Naive thymus-derived CD4-positive, alpha-beta T cell (primary cell): ENCODE data around the gene ATP2B2. TPM values are rescaled to one million over a fixed set of nuclear protein-coding genes. Genes with fewer than 3 reads are reported as not detected.

Experiments used
- ATAC-seq: fragments of 150-1000 bp; cut with Tn5 transposase; 2 replicates; pipeline ENCODE4 v1.10.0; 2021; ENCODE audit warnings: mild to moderate bottlenecking, moderate library complexity
- CTCF ChIA-PET: fragments of 350-600 bp; sonication (Branson Sonifier 250); formaldehyde crosslinking; loops from one replicate; lab custom pipeline; 2021; ENCODE audit warnings: antibody characterized with exemption; lab: Charles Lee
- POLR2A ChIA-PET: fragments of 350-600 bp; sonication (Branson Sonifier 250); formaldehyde crosslinking; loops from one replicate; lab custom pipeline; 2021; ENCODE audit warnings: antibody characterized with exemption, inconsistent platforms; lab: Charles Lee
- DNase-seq, 9 donors: peaks; one replicate each; pipeline versions ENCODE4 v3.0.0 to v3.0.0-alpha.2; 2020 to 2022; ENCODE audit warnings: mixed read lengths in 1 of 9
- H3K27ac ChIP-seq: one replicate; pipeline ENCODE4 v1.7.0; 2013; ENCODE audit warnings: mild to moderate bottlenecking, low read depth, low read length, moderate library complexity
- H3K27me3 ChIP-seq, 2 donors: one replicate each; pipeline ENCODE4 v1.7.0; 2013; ENCODE audit warnings: low read length in 2 of 2, mild to moderate bottlenecking in 2 of 2, moderate library complexity in 2 of 2; ENCODE audit not compliant: control insufficient read depth in 2 of 2, insufficient read depth in 2 of 2
- H3K36me3 ChIP-seq, 3 experiments: 1 replicate in 2 of 3; 2 replicates in 1 of 3; pipeline ENCODE4 v1.7.0; 2013; ENCODE audit warnings: low read length in 3 of 3, mild to moderate bottlenecking in 3 of 3, moderate library complexity in 1 of 3; ENCODE audit not compliant: insufficient read depth in 3 of 3, control insufficient read depth in 2 of 3
- H3K4me1 ChIP-seq, 2 donors: one replicate each; pipeline ENCODE4 v1.7.0; 2013; ENCODE audit warnings: low read length in 2 of 2, mild to moderate bottlenecking in 2 of 2, moderate library complexity in 1 of 2; ENCODE audit not compliant: control insufficient read depth in 2 of 2, insufficient read depth in 2 of 2
- H3K4me3 ChIP-seq: 2 replicates; pipeline ENCODE4 v1.7.0; 2013; ENCODE audit warnings: mild to moderate bottlenecking, low read length
- H3K9me3 ChIP-seq, 3 experiments: 1 replicate in 2 of 3; 2 replicates in 1 of 3; pipeline ENCODE4 v1.7.0; 2013; ENCODE audit warnings: low read length in 3 of 3; ENCODE audit not compliant: control insufficient read depth in 2 of 3
- H3K27ac Mint-ChIP-seq, 9 donors: one replicate each; pipeline ENCODE4 v1.8.0; 2020 to 2022; ENCODE audit warnings: mixed read lengths in 9 of 9, mild to moderate bottlenecking in 8 of 9, moderate library complexity in 5 of 9, inconsistent platforms in 2 of 9
- H3K27me3 Mint-ChIP-seq, 5 donors: one replicate each; pipeline ENCODE4 v1.8.0; 2021 to 2022; ENCODE audit warnings: mixed read lengths in 5 of 5, mild to moderate bottlenecking in 1 of 5
- H3K36me3 Mint-ChIP-seq, 5 donors: one replicate each; pipeline ENCODE4 v1.8.0; 2020 to 2022; ENCODE audit warnings: mixed read lengths in 5 of 5, mild to moderate bottlenecking in 3 of 5, inconsistent platforms in 1 of 5
- H3K4me1 Mint-ChIP-seq, 7 donors: one replicate each; pipeline ENCODE4 v1.8.0; 2020 to 2022; ENCODE audit warnings: mixed read lengths in 7 of 7, mild to moderate bottlenecking in 3 of 7, inconsistent platforms in 1 of 7
- H3K4me3 Mint-ChIP-seq, 10 donors: one replicate each; pipeline ENCODE4 v1.8.0; 2020 to 2022; ENCODE audit warnings: mild to moderate bottlenecking in 10 of 10, mixed read lengths in 10 of 10, moderate library complexity in 6 of 10, inconsistent platforms in 2 of 10
- H3K9me3 Mint-ChIP-seq, 11 donors: one replicate each; pipeline ENCODE4 v1.8.0; 2020 to 2022; ENCODE audit warnings: mixed read lengths in 11 of 11, mild to moderate bottlenecking in 4 of 11, inconsistent platforms in 1 of 11, moderate library complexity in 1 of 11
- intact Hi-C, 2 donors: fragments of 100-400 bp; cut with micrococcal nuclease; formaldehyde crosslinking; loops; one replicate each; pipeline ENCODE4 v1.15.1; 2023
- polyA plus RNA-seq, 2 donors: library from polyadenylated mRNA; unstranded; fragments of 300-500 nt; fragmentation: Illumina TruSeq; gene quantifications; one replicate each; pipeline ENCODE4 v1.2.3, GENCODE V29; 2021
- total RNA-seq, 6 experiments: library from RNA in 5 of 6; stranded (reverse) in 5 of 6; gene quantifications; 1 replicate in 5 of 6; 2 replicates in 1 of 6; pipeline ENCODE4 v1.2.3 and lab custom pipeline; 2021 to 2026

ATP2B2 gene
- total and polyA plus RNA-seq, 7 experiments from 2014 or later, result not detected

DNA sequence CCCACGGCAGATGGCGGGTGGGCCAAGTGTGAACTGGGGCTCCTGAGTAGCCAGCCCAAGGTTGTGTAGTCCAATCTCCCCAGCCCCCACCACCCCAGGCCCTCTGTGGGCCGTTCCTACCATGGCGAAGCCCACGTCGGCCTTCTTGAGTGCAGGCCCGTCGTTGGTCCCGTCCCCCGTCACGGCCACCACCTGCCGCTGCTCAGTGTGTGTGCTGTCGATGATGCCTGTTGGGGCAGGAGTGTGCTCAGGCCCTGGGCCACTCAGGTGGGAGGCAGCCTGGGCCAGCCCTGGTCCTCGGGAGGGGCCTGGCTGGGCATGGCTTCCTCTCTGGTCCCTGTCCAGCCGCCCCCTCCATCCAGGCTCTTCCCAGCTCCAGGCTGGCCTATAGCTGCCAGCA, 159.5 kb downstream of the ATP2B2 start:
- Mint-ChIP-seq H3K9me3 (no peaks in the 10 kb centered on the region), H3K4me1 (peaks cover 0 to 2% (median 0%) of the 10 kb centered on the region in 7 donors), H3K36me3 (no peaks in the 10 kb centered on the region), H3K27ac (no peak overlapping the region), H3K4me3 (no peak overlapping the region), H3K27me3 (peaks cover 0 to 6% (median 0%) of the 10 kb centered on the region in 5 donors)
- Histone ChIP-seq H3K27ac (no peak overlapping the region), H3K4me3 (no peak overlapping the region), H3K4me1 (no peaks in the 10 kb centered on the region), H3K36me3 (no peaks in the 10 kb centered on the region), H3K9me3 (no peaks in the 10 kb centered on the region), H3K27me3 (no peaks in the 10 kb centered on the region)
- intact Hi-C loops, result no loop called here
- POLR2A ChIA-PET, result no interaction called here
- CTCF ChIA-PET, result interaction anchor here (1.5 to 3.8 kb wide), 2 partner anchors 45 to 394 kb away, joined by 3 to 30 read pairs; no protein-coding TSS in a partner anchor
- DNase-seq, result no peak
- no peak for ATAC-seq

DNA sequence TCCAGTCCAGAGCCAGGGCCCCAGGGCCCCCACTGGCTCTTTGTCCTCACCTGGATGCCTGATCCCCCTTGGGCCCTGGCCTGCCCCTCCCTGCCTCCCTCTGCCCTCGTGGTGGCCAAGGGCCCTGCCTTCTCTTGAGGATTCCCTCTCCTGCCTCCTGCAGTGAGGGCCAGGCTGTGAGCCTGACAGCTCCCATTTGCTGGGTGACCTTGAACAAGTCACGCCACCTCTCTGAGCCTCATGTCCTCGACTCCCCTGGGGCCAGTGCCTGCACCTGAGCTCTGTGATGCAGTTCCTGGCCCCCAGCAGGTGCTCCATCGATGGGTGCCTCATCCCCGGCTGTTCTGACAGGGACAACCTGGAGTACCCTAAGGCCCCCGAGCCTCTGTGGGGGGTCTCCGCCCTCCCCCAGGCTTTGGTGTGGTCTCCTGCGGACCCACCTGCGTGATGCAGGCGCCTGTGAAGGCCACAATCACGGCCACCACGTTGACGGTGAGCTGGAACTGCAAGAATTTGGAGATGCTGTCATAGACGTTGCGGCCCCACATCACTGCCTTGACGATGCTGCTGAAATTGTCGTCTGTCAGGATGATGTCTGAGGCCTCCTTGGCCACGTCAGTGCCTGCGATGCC, 160.3 kb downstream of the ATP2B2 start:
- Mint-ChIP-seq H3K27ac (no peak overlapping the region), H3K4me1 (peaks cover 0 to 2% (median 0%) of the 10 kb centered on the region in 7 donors), H3K36me3 (no peaks in the 10 kb centered on the region), H3K9me3 (no peaks in the 10 kb centered on the region), H3K4me3 (no peak overlapping the region), H3K27me3 (peaks cover 0 to 6% (median 0%) of the 10 kb centered on the region in 5 donors)
- Histone ChIP-seq H3K4me1 (no peaks in the 10 kb centered on the region), H3K36me3 (no peaks in the 10 kb centered on the region), H3K4me3 (no peak overlapping the region), H3K27me3 (no peaks in the 10 kb centered on the region), H3K9me3 (no peaks in the 10 kb centered on the region), H3K27ac (no peak overlapping the region)
- intact Hi-C loops, result loop anchor here (1.0 kb wide), 2 partner anchors 177 to 394 kb away; no protein-coding TSS in a partner anchor
- DNase-seq (no peak), ATAC-seq (no peak)
- POLR2A ChIA-PET, result no interaction called here
- CTCF ChIA-PET, result interaction anchor here (0.6 to 3.8 kb wide), 5 partner anchors 46 to 934 kb away, joined by 3 to 30 read pairs (median 3); no protein-coding TSS in a partner anchor

DNA sequence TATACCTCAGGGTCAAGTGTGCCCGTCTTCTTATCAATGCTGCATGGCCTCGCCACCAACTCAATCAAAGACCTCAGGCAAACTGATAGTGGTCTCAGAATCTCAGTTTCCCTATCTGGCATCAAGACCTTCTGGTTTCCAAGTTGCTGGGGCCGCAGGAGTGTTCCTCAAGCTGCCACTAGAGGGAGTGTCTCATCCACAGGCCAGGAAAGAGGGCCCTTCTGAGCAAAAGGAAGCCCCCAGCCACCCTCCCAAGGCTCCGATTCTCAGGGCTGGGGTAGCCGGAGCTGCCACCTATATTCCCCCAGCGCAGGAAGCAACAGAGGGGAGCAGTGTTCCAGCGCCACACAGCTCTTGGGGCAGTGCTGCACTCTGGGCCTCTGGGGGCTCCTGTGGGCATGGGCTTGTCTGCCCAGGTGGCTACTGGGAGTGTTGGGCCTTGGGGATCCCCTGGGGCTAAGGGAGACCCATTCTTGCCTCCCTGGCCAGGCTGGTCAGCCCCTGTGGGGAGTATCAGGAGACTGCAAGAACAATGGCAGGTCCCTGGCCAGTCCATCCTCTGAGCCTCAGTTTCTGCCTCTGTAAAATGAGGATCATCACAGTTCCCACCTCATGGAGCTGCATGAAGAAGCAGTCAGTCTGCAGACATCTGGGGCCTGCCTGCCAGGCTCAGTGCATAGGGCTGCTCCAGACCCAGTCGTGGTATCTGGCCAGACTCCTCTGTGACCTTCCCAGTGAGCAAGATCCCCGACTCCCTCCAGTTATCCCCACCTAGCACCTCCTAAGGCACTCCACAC, 161.0 kb downstream of the ATP2B2 start:
- Mint-ChIP-seq H3K9me3 (no peaks in the 10 kb centered on the region), H3K36me3 (no peaks in the 10 kb centered on the region), H3K4me3 (no peak overlapping the region), H3K4me1 (peaks cover 0 to 2% (median 0%) of the 10 kb centered on the region in 7 donors), H3K27ac (peak overlapping the region in 1 of 9 donors; percentile 47), H3K27me3 (peaks cover 0 to 6% (median 0%) of the 10 kb centered on the region in 5 donors)
- peak; percentile 26 to 67 (median 47) for DNase-seq
- Histone ChIP-seq H3K36me3 (no peaks in the 10 kb centered on the region), H3K4me3 (no peak overlapping the region), H3K4me1 (no peaks in the 10 kb centered on the region), H3K27ac (no peak overlapping the region), H3K9me3 (no peaks in the 10 kb centered on the region), H3K27me3 (no peaks in the 10 kb centered on the region)
- POLR2A ChIA-PET, result no interaction called here
- CTCF ChIA-PET, result interaction anchor here (0.7 to 3.8 kb wide), 3 partner anchors 51 to 395 kb away, joined by 3 to 30 read pairs (median 5); no protein-coding TSS in a partner anchor
- peak; percentile 39 for ATAC-seq
- intact Hi-C loops, result loop anchor here (1.0 kb wide), 2 partner anchors 178 to 395 kb away; no protein-coding TSS in a partner anchor

DNA sequence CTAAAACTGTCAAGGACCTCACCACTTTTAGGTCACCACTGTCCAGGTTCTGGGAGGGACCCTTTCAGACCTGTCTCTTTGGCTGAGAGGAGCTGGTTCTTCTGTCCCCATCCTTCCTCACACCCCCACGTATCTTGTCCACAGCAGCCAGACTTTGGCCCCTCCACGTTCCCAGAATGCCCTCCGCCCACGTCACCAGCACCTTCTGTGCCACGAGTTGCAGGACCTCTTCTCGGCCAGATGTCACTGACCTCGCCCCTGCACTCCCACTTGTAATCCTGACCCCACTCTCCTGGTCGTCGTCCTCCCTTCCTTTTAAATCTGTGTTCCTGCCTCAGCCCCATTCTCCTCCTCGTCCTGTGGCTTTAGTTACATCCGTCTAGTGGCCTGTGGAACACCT, 161.9 kb downstream of the ATP2B2 start:
- ATAC-seq, result no peak
- no peaks in the 10 kb centered on the region for H3K4me1 ChIP-seq
- peak overlapping the region in 2 of 9 donors; percentile 17 to 47 for H3K27ac Mint-ChIP-seq
- H3K9me3 Mint-ChIP-seq, result no peaks in the 10 kb centered on the region
- H3K27ac ChIP-seq, result no peak overlapping the region
- H3K4me3 Mint-ChIP-seq, result no peak overlapping the region
- H3K4me1 Mint-ChIP-seq, result peaks cover 0 to 2% (median 0%) of the 10 kb centered on the region in 7 donors
- peaks cover 0 to 6% (median 0%) of the 10 kb centered on the region in 5 donors for H3K27me3 Mint-ChIP-seq
- H3K9me3 ChIP-seq, result no peaks in the 10 kb centered on the region
- H3K36me3 ChIP-seq, result no peaks in the 10 kb centered on the region
- no peaks in the 10 kb centered on the region for H3K27me3 ChIP-seq
- no peak for DNase-seq
- no peaks in the 10 kb centered on the region for H3K36me3 Mint-ChIP-seq
- ChIA-PET POLR2A (no interaction called here), CTCF (interaction anchor here (1.5 to 3.8 kb wide), 2 partner anchors 52 to 396 kb away, joined by 5 to 30 read pairs; no protein-coding TSS in a partner anchor)
- H3K4me3 ChIP-seq, result no peak overlapping the region
- intact Hi-C loops, result no loop called here

DNA sequence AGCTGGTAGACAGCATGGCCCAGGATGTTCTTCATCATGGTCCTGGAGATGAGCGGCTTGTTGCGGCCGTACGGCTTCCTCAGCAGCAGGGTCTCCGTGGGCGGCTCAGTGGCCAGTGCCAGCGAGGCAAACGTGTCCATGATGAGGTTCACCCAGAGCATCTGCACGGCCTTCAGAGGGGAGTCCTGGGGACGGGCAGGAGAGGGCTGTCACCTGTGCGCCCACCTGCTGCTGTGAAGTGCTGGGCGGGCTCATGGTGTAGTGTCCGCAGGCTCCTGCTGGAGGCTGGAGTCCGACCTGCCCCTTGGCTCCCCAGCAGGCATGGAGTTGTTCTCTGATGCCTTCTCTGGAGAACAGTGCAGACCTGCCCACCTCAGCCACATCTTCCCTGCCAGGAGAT, 162.6 kb downstream of the ATP2B2 start:
- no peaks in the 10 kb centered on the region for H3K9me3 Mint-ChIP-seq
- ChIA-PET CTCF (interaction anchor here (3.8 kb wide), 1 partner anchor 397 kb away, joined by 30 read pairs; no protein-coding TSS in a partner anchor), POLR2A (no interaction called here)
- ATAC-seq, result no peak
- H3K27ac ChIP-seq, result no peak overlapping the region
- H3K27ac Mint-ChIP-seq, result no peak overlapping the region
- H3K4me3 Mint-ChIP-seq, result no peak overlapping the region
- intact Hi-C loops, result no loop called here
- peaks cover 0 to 6% (median 0%) of the 10 kb centered on the region in 5 donors for H3K27me3 Mint-ChIP-seq
- H3K4me3 ChIP-seq, result no peak overlapping the region
- no peaks in the 10 kb centered on the region for H3K9me3 ChIP-seq
- H3K36me3 ChIP-seq, result no peaks in the 10 kb centered on the region
- no peak for DNase-seq
- H3K27me3 ChIP-seq, result no peaks in the 10 kb centered on the region
- no peaks in the 10 kb centered on the region for H3K4me1 ChIP-seq
- H3K4me1 Mint-ChIP-seq, result peaks cover 0 to 2% (median 0%) of the 10 kb centered on the region in 7 donors
- H3K36me3 Mint-ChIP-seq, result no peaks in the 10 kb centered on the region

DNA sequence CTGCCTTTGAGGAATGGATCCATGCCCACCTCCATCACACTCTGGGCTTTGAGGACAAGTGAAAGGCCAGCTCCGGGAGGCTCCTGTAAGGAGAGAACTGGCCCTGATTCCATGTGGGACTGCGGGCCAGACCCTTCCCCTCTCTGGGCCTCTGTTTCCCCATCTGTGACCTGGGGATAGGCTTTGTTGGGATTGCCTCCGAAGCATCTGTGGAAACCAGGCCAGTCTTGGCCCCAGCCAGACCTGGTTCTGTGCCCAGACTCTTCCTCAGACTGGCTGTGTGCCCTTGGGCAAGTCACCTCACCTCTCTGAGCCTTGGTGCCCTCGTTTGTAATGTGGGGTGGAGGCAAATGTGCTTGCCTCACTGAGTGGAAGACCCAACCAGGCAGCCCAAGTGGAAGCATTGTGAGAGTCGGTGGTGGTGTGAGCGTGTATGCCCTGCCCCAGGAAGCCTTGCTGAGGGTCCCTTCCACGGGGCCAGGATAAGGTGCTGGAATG, 163.4 kb downstream of the ATP2B2 start:
- DNase-seq, result no peak
- POLR2A ChIA-PET, result no interaction called here
- H3K27ac Mint-ChIP-seq, result no peak overlapping the region
- H3K36me3 Mint-ChIP-seq, result no peaks in the 10 kb centered on the region
- Histone ChIP-seq H3K4me3 (no peak overlapping the region), H3K27ac (no peak overlapping the region), H3K27me3 (no peaks in the 10 kb centered on the region), H3K4me1 (no peaks in the 10 kb centered on the region), H3K36me3 (no peaks in the 10 kb centered on the region), H3K9me3 (no peaks in the 10 kb centered on the region)
- peaks cover 0 to 6% (median 0%) of the 10 kb centered on the region in 5 donors for H3K27me3 Mint-ChIP-seq
- no peak overlapping the region for H3K4me3 Mint-ChIP-seq
- no peak for ATAC-seq
- H3K4me1 Mint-ChIP-seq, result peaks cover 0 to 2% (median 0%) of the 10 kb centered on the region in 7 donors
- intact Hi-C loops, result no loop called here
- CTCF ChIA-PET, result interaction anchor here (0.6 to 1.1 kb wide), 2 partner anchors 398 to 1492 kb away, joined by 3 to 5 read pairs; no protein-coding TSS in a partner anchor
- no peaks in the 10 kb centered on the region for H3K9me3 Mint-ChIP-seq
